GM12878 (cell line): Measurements from ENCODE around the gene EPHA7. TPM values are rescaled to one million over a fixed set of nuclear protein-coding genes. Genes with fewer than 3 reads are reported as not detected.

Source experiments
- ATAC-seq: fragments of 200-7000 bp; cut with Tn5 transposase; 3 replicates; pipeline ENCODE4 v1.9.1; 2020; ENCODE audit warnings: mild to moderate bottlenecking, moderate library complexity
- BruUV-seq: library from RNA; stranded (reverse); fragments of 400-500 nt; replicated peaks from 2 replicates; lab custom pipeline; 2021; lab: Mats Ljungman, UMichigan
- CTCF ChIA-PET: fragments of 300-600 bp; sonication (Branson Sonifier 250); formaldehyde crosslinking; extraction: SDS; loops from one replicate; lab custom pipeline; 2021; ENCODE audit warnings: inconsistent platforms; lab: Yijun Ruan, JAX
- POLR2A ChIA-PET: fragments of 350-600 bp; formaldehyde crosslinking; extraction: SDS; loops from one replicate; lab custom pipeline; 2021; ENCODE audit warnings: inconsistent platforms; lab: Charles Lee
- RAD21 ChIA-PET: fragments of 300-600 bp; sonication (Branson Sonifier 250); formaldehyde crosslinking; loops from one replicate; lab custom pipeline; 2023; ENCODE audit warnings: antibody characterized with exemption; ENCODE audit not compliant: unreplicated experiment; lab: Charles Lee
- SMC1A ChIA-PET: fragments of 300-600 bp; sonication (Branson Sonifier 250); formaldehyde crosslinking; loops from one replicate; lab custom pipeline; 2023; ENCODE audit not compliant: unreplicated experiment, uncharacterized antibody; lab: Charles Lee
- DNase-seq: peaks from one replicate; pipeline ENCODE4 v3.0.0-alpha.2; 2011; ENCODE audit warnings: low read depth, low spot score
- FAIRE-seq: peaks from 3 replicates; lab custom pipeline; 2011; peaks lifted over from hg19 to GRCh38; lab: Jason Lieb, UNC
- H2AFZ ChIP-seq: 2 replicates; pipeline ENCODE4 v1.6.0; 2011; ENCODE audit warnings: low read depth, low read length, control low read depth; ENCODE audit not compliant: control insufficient read depth
- H3K27ac ChIP-seq: 2 replicates; pipeline ENCODE4 v1.5.1; 2011; ENCODE audit warnings: control low read depth; ENCODE audit not compliant: control insufficient read depth, insufficient read depth
- H3K27me3 ChIP-seq, 2 experiments: replicated peaks in 1 of 2; 2 replicates each; pipeline versions ENCODE4 v1.6.0 to v1.6.1; 2011; ENCODE audit warnings: low read length in 1 of 2; ENCODE audit not compliant: control insufficient read depth in 2 of 2, insufficient read depth in 2 of 2
- H3K36me3 ChIP-seq, 2 experiments: 2 replicates each; pipeline ENCODE4 v1.5.1; 2011; ENCODE audit warnings: low read length in 1 of 2; ENCODE audit not compliant: control insufficient read depth in 2 of 2, insufficient read depth in 2 of 2
- H3K4me1 ChIP-seq: 2 replicates; pipeline ENCODE4 v1.6.1; 2011; ENCODE audit warnings: mild to moderate bottlenecking, low read length, moderate library complexity, mixed read lengths; ENCODE audit not compliant: control insufficient read depth, insufficient read depth
- H3K4me2 ChIP-seq: 2 replicates; pipeline ENCODE4 v1.6.0; 2011; ENCODE audit warnings: control low read depth; ENCODE audit not compliant: control insufficient read depth, insufficient read depth
- H3K4me3 ChIP-seq: fragments of 200-600 bp; sonication (generic); 2 replicates; pipeline ENCODE4 v1.5.1; 2016
- H3K79me2 ChIP-seq: 2 replicates; pipeline ENCODE4 v1.6.0; 2011; ENCODE audit warnings: low read length; ENCODE audit not compliant: control insufficient read depth, insufficient read depth
- H3K9ac ChIP-seq: 2 replicates; pipeline ENCODE4 v1.8.0; 2011; ENCODE audit warnings: low read length, control low read depth, mixed read lengths; ENCODE audit not compliant: control insufficient read depth, insufficient read depth
- H3K9me3 ChIP-seq: replicated peaks from 3 replicates; pipeline ENCODE4 v1.5.1; 2011; ENCODE audit warnings: mild to moderate bottlenecking, low read length; ENCODE audit not compliant: control insufficient read depth, insufficient read depth
- H4K20me1 ChIP-seq: 2 replicates; pipeline ENCODE4 v1.6.0; 2011; ENCODE audit not compliant: control insufficient read depth, insufficient read depth
- BCLAF1 ChIP-seq: fragments of 450-650 bp; IDR thresholded peaks from 2 replicates; pipeline ENCODE4 v1.6.1; 2017; ENCODE audit warnings: antibody characterized with exemption, mild to moderate bottlenecking, moderate library complexity
- E2F4 ChIP-seq: IDR thresholded peaks from 2 replicates; pipeline ENCODE4 v1.6.1; 2012; ENCODE audit warnings: low read depth, low read length, improper control_type of control experiment
- HDGF ChIP-seq: fragments of 450-650 bp; IDR thresholded peaks from 2 replicates; pipeline ENCODE4 v1.6.1; 2016; ENCODE audit warnings: antibody characterized with exemption
- NKRF ChIP-seq: fragments of 450-650 bp; conservative IDR thresholded peaks from 2 replicates; pipeline ENCODE4 v1.6.1; 2017; ENCODE audit warnings: mild to moderate bottlenecking, moderate library complexity
- NR2F1 ChIP-seq: fragments of 450-650 bp; conservative IDR thresholded peaks from 2 replicates; pipeline ENCODE4 v1.6.1; 2017; ENCODE audit warnings: mild to moderate bottlenecking
- RAD51 ChIP-seq: fragments of 450-650 bp; IDR thresholded peaks from 2 replicates; pipeline ENCODE4 v1.6.1; 2016; ENCODE audit warnings: moderate library complexity, mild to moderate bottlenecking, inconsistent platforms
- SP1 ChIP-seq: IDR thresholded peaks from one replicate; pipeline ENCODE4 v1.6.1; 2011; ENCODE audit warnings: low read depth, low read length
- USF1 ChIP-seq: IDR thresholded peaks from 2 replicates; pipeline ENCODE4 v1.6.1; 2011; ENCODE audit warnings: borderline replicate concordance, low read depth, mild to moderate bottlenecking, moderate library complexity, mixed read lengths, low read length; ENCODE audit not compliant: insufficient read depth; ENCODE audit errors: extremely low read length
- ZNF384 ChIP-seq: IDR thresholded peaks from 2 replicates; pipeline ENCODE4 v1.6.1; 2012; ENCODE audit warnings: low read depth, mild to moderate bottlenecking, low read length, improper control_type of control experiment, borderline replicate concordance
- ZZZ3 ChIP-seq: IDR thresholded peaks from 2 replicates; pipeline ENCODE4 v1.6.1; 2011; ENCODE audit warnings: low read depth; ENCODE audit not compliant: control insufficient read depth, insufficient read length
- WGBS: methylation state at CpG from one replicate; pipeline ENCODE4 v1.1.6; 2016; ENCODE audit warnings: low lambda C conversion rate; ENCODE audit not compliant: insufficient replicate concordance, insufficient coverage; ENCODE audit errors: missing lambda C conversion rate; 5-methylcytosine and 5-hydroxymethylcytosine counted together
- in situ Hi-C: fragments of 300-500 bp; cut with MboI; formaldehyde crosslinking; loops from 9 replicates; pipeline ENCODE4 v1.14.3; 2018; ENCODE audit warnings: mixed read lengths
- intact Hi-C: fragments of 100-400 bp; cut with micrococcal nuclease; formaldehyde crosslinking; loops from one replicate; pipeline ENCODE4 v1.14.2; 2022; ENCODE audit not compliant: unreplicated experiment
- polyA plus RNA-seq, 11 experiments: library from polyadenylated mRNA; depleted of rRNA in 4 of 11; unstranded in 6 of 11; stranded (reverse) in 5 of 11; fragments of >200 nt; fragmentation: Nextera tagmentation in 4 of 11; fragmentation: Illumina TruSeq in 1 of 11; extraction: Ambion mirVana in 4 of 11; extraction: Trizol in 1 of 11; gene quantifications; 1 replicate in 1 of 11; 2 replicates in 10 of 11; pipeline versions ENCODE4 v1.2.1 to v1.2.3, GENCODE V29; 2011 to 2016; ENCODE audit warnings: inconsistent platforms in 2 of 11, missing spikeins in 2 of 11, low read depth in 1 of 11
- total RNA-seq, 4 experiments: library from RNA; depleted of rRNA in 3 of 4; stranded (reverse); fragments of >200 nt in 3 of 4; fragmentation: Illumina TruSeq in 1 of 4; extraction: Trizol in 1 of 4; gene quantifications; 2 replicates each; pipeline versions ENCODE4 v1.2.1 to v1.2.3, GENCODE V29; 2013 to 2021

The EPHA7 gene
- total and polyA plus RNA-seq, 10 of the 15 experiments (the other 5 are each of a cell fraction or from before 2014, with no cell fraction given), result not detected

- no peak for TF ChIP-seq ZZZ3
Observed at GRCh38 chr6:93260881-93261280, 158.5 kb downstream of the EPHA7 start (continued).

GRCh38 chr6:93259332-93259731, 160.0 kb downstream of the EPHA7 start:
- no peak overlapping the region for H2AFZ ChIP-seq
- intact Hi-C loops (no loop called here), in situ Hi-C loops (no loop called here)
- no peak for DNase-seq
- 0% methylated on average over 3 of the region's 3 CpGs for WGBS
- no peak for FAIRE-seq
- ChIA-PET POLR2A (no interaction called here), CTCF (interaction anchor here (1.4 kb wide), 1 partner anchor 22 kb away, joined by 3 read pairs; no protein-coding TSS in a partner anchor), RAD21 (no interaction called here), SMC1A (no interaction called here)
- ATAC-seq, result no peak
- H3K9ac ChIP-seq, result no peak overlapping the region
- BruUV-seq, result no TSS peak
- no peaks in the 10 kb centered on the region for H4K20me1 ChIP-seq
- no peak overlapping the region for H3K27ac ChIP-seq
- no peak overlapping the region for H3K4me2 ChIP-seq
- TF ChIP-seq BCLAF1 (no peak), HDGF (no peak), NKRF (no peak), RAD51 (no peak), SP1 (no peak), ZNF384 (no peak), ZZZ3 (no peak), E2F4 (no peak), USF1 (no peak), NR2F1 (no peak)
- no peaks in the 10 kb centered on the region for H3K79me2 ChIP-seq
- H3K27me3 ChIP-seq, result no peaks in the 10 kb centered on the region
- H3K36me3 ChIP-seq, result no peaks in the 10 kb centered on the region
- H3K4me1 ChIP-seq, result no peaks in the 10 kb centered on the region
- H3K9me3 ChIP-seq, result no peaks in the 10 kb centered on the region
- H3K4me3 ChIP-seq, result no peak overlapping the region
